Heart right ventricle (tissue), 16 donors: ENCODE data around the gene LRP5. TPM values are rescaled to one million over a fixed set of nuclear protein-coding genes. Genes with fewer than 3 reads are reported as not detected.

Source experiments
- ATAC-seq, 8 donors: fragments of 200-7000 bp; cut with Tn5 transposase; one replicate each; pipeline ENCODE4 v1.9.1; 2020; ENCODE audit warnings: mild to moderate bottlenecking in 8 of 8, moderate library complexity in 8 of 8, moderate number of reproducible peaks in 1 of 8
- DNase-seq, 2 donors: peaks; one replicate each; pipeline ENCODE4 v3.0.0-alpha.2; 2020
- H3K27ac ChIP-seq, 10 donors: fragments of 200-600 bp; sonication (generic) in 2 of 10; one replicate each; pipeline versions ENCODE4 v1.5.0 to v1.8.0; 2020 to 2022; ENCODE audit warnings: mild to moderate bottlenecking in 3 of 10
- H3K27me3 ChIP-seq, 7 donors: fragments of 200-600 bp; one replicate each; pipeline ENCODE4 v1.8.0; 2021 to 2022; ENCODE audit warnings: mild to moderate bottlenecking in 2 of 7
- H3K36me3 ChIP-seq, 9 donors: fragments of 200-600 bp; sonication (generic) in 1 of 9; one replicate each; pipeline versions ENCODE4 v1.5.0 to v1.8.0; 2020 to 2022; ENCODE audit warnings: mild to moderate bottlenecking in 2 of 9
- H3K4me1 ChIP-seq, 9 donors: fragments of 200-600 bp; sonication (generic) in 1 of 9; one replicate each; pipeline versions ENCODE4 v1.5.0 to v1.8.0; 2020 to 2022; ENCODE audit warnings: mild to moderate bottlenecking in 4 of 9
- H3K4me3 ChIP-seq, 10 donors: fragments of 200-600 bp; sonication (generic) in 2 of 10; one replicate each; pipeline versions ENCODE4 v1.5.0 to v1.8.0; 2020 to 2022; ENCODE audit warnings: mild to moderate bottlenecking in 7 of 10, moderate library complexity in 2 of 10
- H3K9me3 ChIP-seq, 11 donors: fragments of 200-600 bp in 10 of 11; sonication (generic) in 2 of 11; one replicate each; pipeline versions ENCODE4 v1.5.0 to v1.8.0; 2013 to 2022; ENCODE audit warnings: mild to moderate bottlenecking in 2 of 11, control low read depth in 1 of 11, moderate library complexity in 1 of 11
- WGBS, 2 donors: extraction: QIAGEN DNeasy Blood & Tissue Kit; methylation state at CpG; one replicate each; pipeline ENCODE4 v1.1.7; 2013; ENCODE audit warnings: inconsistent platforms in 1 of 2; 5-methylcytosine and 5-hydroxymethylcytosine counted together
- intact Hi-C, 10 donors: fragments of 100-400 bp; cut with DNase I; formaldehyde crosslinking; loops; one replicate each; pipeline versions ENCODE4 v1.11.1 to v1.14.2; 2022
- polyA plus RNA-seq, 2 donors: library from polyadenylated mRNA; stranded (reverse); fragments of 200-250 nt; gene quantifications; one replicate each; pipeline ENCODE4 v1.2.3, GENCODE V29; 2013
- total RNA-seq, 10 donors: library from RNA; stranded (reverse); fragmentation: NEBNext Ultra II Directional in 3 of 10; extraction: Animal tissue kit (Norgen Biotek cat#: 25700) in 3 of 10; gene quantifications; one replicate each; pipeline versions ENCODE4 v1.2.1 to v1.2.4, GENCODE V29; 2021 to 2023
- TF ChIP-seq, protein P1 (sequence below), 9 donors: fragments of 200-600 bp; sonication (generic) in 2 of 9; IDR thresholded peaks; one replicate each; pipeline versions ENCODE4 v1.5.0 to v1.8.0; 2021 to 2022; ENCODE audit warnings: antibody characterized with exemption in 9 of 9, mild to moderate bottlenecking in 5 of 9, moderate library complexity in 1 of 9
- donor health status: Arrhythmogenic right ventricular cardiomyopathy.
- donor health status: ischemic (EF 13 %, LVEDD 7.1; RV severe dilation, severe dysfunction).
- donor health status: healthy with polysubstance abuse.
- donor health status: DM: no; HTN: yes; CAD: no.
- donor health status: DM: no; HTN: no; CAD: no.
- donor health status: ischemic (EF 25% LVEDD 6.9; RV normal size, moderate dysfunction).
- donor health status: ischemic (EF 25% LVEDD 5.7; RV mildly dilated, moderate dysfunction).
- donor health status: healthy.
- donor health status: DM: yes; HTN: yes; CAD: no.
- donor health status: Ischemic cardiomyopathy.
- donor health status: ischemic (EF 35%, LVEDD 5.7; RV mildly dilated, moderate dysfunction).
- donor health status: nonischemic (EF 11% LVEDD 7.7; RV severe dilation, severe dysfunction).
- donor health status: DM: yes; HTN: yes; CAD: no.
- donor health status: PGD.
- donor health status: ischemic (EF 29% LVEDD 5.4; RV normal size, mild dysfunction).
- donor health status: nonischemic (EF 23%, LVEDD 6.1; RV moderate dilation, normal function).

Gene LRP5
- total and polyA plus RNA-seq, 12 donors: 23.2 to 73.3 (median 46.3) TPM

DNA sequence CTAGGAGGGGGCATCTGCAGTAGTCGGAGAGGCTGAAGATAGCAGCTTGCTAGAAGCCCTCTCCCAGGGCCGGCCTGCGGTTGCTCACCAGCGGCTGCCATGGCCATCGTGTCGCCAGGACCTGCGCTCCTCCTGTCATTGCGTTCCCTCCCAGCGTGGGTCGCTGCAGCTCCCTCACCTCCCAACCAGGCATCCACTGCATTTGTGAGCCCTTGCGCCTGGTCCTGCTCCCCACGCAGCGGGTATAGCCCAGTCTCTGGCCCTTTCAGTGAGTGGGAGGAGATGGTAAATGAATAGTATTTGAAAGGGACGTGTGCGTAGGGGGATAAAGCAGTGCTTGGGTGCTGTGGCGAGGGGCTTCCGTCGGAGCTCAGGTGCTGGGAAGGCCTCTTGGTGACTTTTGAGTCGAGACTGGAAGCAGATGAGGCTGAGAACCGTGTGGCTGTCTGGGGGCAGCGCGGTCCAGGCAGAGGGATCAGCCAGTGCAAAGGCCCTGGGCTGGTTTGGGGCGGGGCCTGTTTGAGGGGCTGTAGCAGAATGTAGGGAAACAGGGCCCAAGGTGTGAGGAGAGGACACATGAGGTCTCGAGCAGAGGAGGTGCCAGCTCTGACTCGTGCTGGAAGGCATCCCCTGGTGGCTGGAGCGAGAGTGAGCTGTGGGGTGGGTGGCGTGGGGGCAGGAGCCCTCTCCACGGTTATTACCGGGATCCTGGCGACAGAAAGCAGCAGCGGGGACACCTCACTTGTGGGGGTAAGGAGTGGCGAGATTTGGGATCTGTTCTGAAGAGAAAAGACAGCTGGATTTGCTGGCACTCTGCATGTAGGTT lies 39.3 kb downstream of the LRP5 start:
- no peaks in the 10 kb centered on the region for H3K9me3 ChIP-seq
- 85 to 90% methylated on average over 32 of the region's 32 CpGs for WGBS, 2 donors
- ATAC-seq (peak in 2 of 8 donors; percentile 10 to 12), DNase-seq (no peak)
- H3K27me3 ChIP-seq: no peaks in the 10 kb centered on the region
- peaks cover 0 to 38% (median 0%) of the 10 kb centered on the region in 9 donors for H3K36me3 ChIP-seq
- intact Hi-C loops: no loop called here
- no peak overlapping the region for H3K4me3 ChIP-seq
- peak overlapping the region in 6 of 10 donors; percentile 3 to 93 (median 11) for H3K27ac ChIP-seq
- TF ChIP-seq, protein P1, sequence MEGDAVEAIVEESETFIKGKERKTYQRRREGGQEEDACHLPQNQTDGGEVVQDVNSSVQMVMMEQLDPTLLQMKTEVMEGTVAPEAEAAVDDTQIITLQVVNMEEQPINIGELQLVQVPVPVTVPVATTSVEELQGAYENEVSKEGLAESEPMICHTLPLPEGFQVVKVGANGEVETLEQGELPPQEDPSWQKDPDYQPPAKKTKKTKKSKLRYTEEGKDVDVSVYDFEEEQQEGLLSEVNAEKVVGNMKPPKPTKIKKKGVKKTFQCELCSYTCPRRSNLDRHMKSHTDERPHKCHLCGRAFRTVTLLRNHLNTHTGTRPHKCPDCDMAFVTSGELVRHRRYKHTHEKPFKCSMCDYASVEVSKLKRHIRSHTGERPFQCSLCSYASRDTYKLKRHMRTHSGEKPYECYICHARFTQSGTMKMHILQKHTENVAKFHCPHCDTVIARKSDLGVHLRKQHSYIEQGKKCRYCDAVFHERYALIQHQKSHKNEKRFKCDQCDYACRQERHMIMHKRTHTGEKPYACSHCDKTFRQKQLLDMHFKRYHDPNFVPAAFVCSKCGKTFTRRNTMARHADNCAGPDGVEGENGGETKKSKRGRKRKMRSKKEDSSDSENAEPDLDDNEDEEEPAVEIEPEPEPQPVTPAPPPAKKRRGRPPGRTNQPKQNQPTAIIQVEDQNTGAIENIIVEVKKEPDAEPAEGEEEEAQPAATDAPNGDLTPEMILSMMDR (IDR thresholded peaks at IDR 0.05): peak in 1 of 9 donors; percentile 21
- H3K4me1 ChIP-seq: peaks cover 13 to 77% (median 53%) of the 10 kb centered on the region in 9 donors

DNA sequence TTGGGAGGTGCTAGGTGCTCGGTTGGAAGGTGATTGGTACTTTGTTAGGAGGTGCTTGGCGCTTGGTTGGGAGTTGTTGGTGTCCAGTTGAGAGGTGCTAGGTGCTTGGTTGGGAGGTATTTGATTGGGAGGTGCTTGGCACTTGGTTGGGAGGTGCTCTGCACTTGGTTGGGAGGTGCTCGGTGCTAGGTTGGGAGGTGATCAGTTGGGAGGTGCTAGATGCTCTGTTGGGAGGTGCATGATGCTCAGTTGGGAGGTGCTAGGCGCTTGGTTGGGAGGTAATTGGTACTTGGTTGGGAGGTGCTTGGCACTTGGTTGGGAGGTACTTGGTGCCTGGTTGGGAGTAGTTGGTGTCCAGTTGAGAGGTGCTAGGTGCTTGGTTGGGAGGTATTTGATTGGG lies 40.2 kb downstream of the LRP5 start:
- Histone ChIP-seq H3K36me3 (peaks cover 0 to 47% (median 0%) of the 10 kb centered on the region in 9 donors), H3K27me3 (no peaks in the 10 kb centered on the region), H3K9me3 (no peaks in the 10 kb centered on the region), H3K4me3 (no peak overlapping the region), H3K4me1 (peaks cover 9 to 72% (median 45%) of the 10 kb centered on the region in 9 donors), H3K27ac (peak overlapping the region in 6 of 10 donors; percentile 3 to 93 (median 83))
- DNase-seq: no peak
- intact Hi-C loops: no loop called here
- WGBS, 2 donors: 95 to 97% methylated on average over 4 of the region's 4 CpGs
- TF ChIP-seq, protein P1 (IDR thresholded peaks at IDR 0.05): no peak
- ATAC-seq: no peak

DNA sequence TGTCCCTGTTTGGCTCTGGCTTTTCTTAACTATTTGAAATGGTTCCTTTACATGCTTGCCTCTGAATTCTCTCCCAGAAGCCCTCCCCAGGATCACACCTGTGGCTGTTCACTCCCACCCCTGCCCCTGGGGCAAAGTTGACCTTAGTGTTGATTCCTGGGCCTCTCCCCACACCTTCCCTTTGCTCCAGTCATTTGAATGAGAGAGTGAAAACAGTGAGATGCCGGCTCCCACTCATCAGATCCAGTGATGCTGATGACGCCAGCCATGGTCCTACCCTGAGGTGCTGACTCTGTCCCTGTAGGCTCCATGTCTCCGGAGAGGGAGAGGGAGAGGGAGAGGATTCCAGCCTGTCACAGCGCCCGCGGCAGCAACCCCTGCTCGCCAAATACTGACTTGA lies 40.7 kb downstream of the LRP5 start:
- no peaks in the 10 kb centered on the region for H3K9me3 ChIP-seq
- peak overlapping the region; percentile 48 to 93 (median 81) for H3K27ac ChIP-seq
- no peak for DNase-seq
- intact Hi-C loops: no loop called here
- TF ChIP-seq, protein P1 (IDR thresholded peaks at IDR 0.05): no peak
- H3K4me1 ChIP-seq: peaks cover 9 to 70% (median 45%) of the 10 kb centered on the region in 9 donors
- peaks cover 0 to 47% (median 0%) of the 10 kb centered on the region in 9 donors for H3K36me3 ChIP-seq
- peak in 4 of 8 donors; percentile 4 to 10 (median 8) for ATAC-seq
- WGBS, 2 donors: 79 to 89% methylated on average over 7 of the region's 7 CpGs
- H3K27me3 ChIP-seq: no peaks in the 10 kb centered on the region
- no peak overlapping the region for H3K4me3 ChIP-seq

DNA sequence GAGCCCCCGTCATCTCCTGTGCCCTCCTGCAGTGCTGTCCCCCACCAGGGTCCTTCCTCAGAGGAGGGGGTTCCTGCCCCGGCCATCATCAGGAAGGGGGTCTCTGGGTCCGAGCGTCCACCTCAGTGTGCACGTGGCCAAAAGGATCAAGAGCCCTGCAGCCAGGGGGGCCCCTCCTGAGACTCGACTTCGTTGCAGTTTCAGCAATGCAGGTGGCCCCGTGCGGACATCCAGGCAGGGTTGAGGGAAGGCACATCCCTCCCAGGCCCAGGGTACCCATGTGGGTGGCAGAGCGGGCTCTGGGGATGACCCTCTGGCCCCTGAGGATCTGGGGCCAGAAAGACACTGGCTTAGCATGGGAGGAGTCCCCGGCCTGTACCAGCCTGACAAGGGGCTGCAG lies 41.3 kb downstream of the LRP5 start:
- WGBS, 2 donors: 85 to 86% methylated on average over 11 of the region's 11 CpGs
- TF ChIP-seq, protein P1 (IDR thresholded peaks at IDR 0.05): no peak
- Histone ChIP-seq H3K27me3 (no peaks in the 10 kb centered on the region), H3K4me1 (peaks cover 9 to 70% (median 45%) of the 10 kb centered on the region in 9 donors), H3K27ac (peak overlapping the region; percentile 48 to 93 (median 81)), H3K4me3 (no peak overlapping the region), H3K9me3 (no peaks in the 10 kb centered on the region), H3K36me3 (peaks cover 0 to 49% (median 1%) of the 10 kb centered on the region in 9 donors)
- intact Hi-C loops: loop anchor here in 1 of 10 donors (2.0 kb wide), 1 partner anchor 17 kb away; no protein-coding TSS in a partner anchor
- DNase-seq (no peak), ATAC-seq (peak in 6 of 8 donors; percentile 1 to 18 (median 6))
